Measurements from ENCODE around the gene SNX33. TPM values are rescaled to one million over a fixed set of nuclear protein-coding genes. Genes with fewer than 3 reads are reported as not detected.
"Not testable (repeated sequence)": the region's sequence is repeated elsewhere in the genome, so short reads cannot be mapped to it uniquely, and the experiment has no call there.

The SNX33 gene
- polyA plus RNA-seq, 2 donors = 24.0 to 43.4 TPM

DNA sequence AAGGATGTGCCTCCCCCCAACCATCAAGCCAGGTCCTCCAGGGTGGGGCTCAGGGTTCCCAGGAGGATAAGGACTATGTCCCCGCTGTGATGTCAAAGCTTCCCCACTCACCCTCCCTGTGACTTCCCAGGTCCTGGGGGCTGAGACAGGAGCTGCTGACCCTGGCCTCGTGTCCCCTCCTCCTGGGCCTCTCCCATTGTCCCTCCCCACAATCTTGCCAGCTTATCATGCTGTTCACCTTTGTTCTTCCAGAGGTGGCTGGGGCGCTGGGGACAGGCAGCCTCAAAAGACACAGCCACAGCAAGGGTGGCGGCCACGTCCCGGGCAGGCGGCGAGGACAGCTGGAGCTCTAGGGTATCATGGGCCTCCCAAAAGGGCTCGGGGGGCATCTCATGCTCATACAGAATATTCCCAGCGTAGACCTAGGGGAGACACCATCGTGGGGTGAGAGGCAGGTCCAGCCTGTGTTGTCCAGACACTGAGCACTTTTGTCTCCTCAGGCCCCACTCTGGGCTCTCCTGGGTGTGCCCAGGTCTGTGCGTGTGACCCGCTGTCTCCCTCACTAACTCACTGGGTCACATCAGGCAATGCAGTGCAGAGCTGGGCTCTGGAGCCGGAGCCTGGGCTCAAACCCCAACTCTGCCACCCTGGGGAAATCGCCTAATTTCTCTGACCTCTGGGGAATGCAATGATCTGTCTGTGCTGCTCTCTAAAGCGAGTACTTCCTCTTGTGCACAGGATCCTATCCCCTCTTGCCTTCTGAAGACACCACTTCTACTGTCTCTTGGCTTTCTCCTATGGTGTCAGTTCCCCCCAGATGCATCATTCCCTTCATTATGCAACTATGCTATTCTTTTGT lies 30.0 kb downstream of the SNX33 start:
- Histone ChIP-seq H3K4me3 (ENCODE audit: low read depth in 1 of 2, low read length in 2 of 2) (no peak overlapping the region), H3K27me3 (ENCODE audit: control insufficient read depth in 1 of 2, insufficient read depth in 2 of 2, low read length in 2 of 2) (no peaks in the 10 kb centered on the region), H3K9me3 (ENCODE audit: control insufficient read depth in 2 of 2, insufficient read depth in 1 of 2, low read depth in 1 of 2, low read length in 1 of 2) (no peaks in the 10 kb centered on the region), H3K4me1 (ENCODE audit: control insufficient read depth in 2 of 2, insufficient read depth in 2 of 2, low read length in 1 of 2) (peaks cover 0 to 8% of the 10 kb centered on the region in 2 donors), H3K27ac (ENCODE audit: low read depth in 2 of 2, low read length in 1 of 2) (no peak overlapping the region), H3K36me3 (ENCODE audit: control insufficient read depth in 2 of 2, insufficient read depth in 2 of 2, low read length in 1 of 2) (peaks cover 0 to 5% of the 10 kb centered on the region in 2 donors)
- WGBS, 2 donors = 83 to 85% methylated on average over 16 of the region's 16 CpGs

DNA sequence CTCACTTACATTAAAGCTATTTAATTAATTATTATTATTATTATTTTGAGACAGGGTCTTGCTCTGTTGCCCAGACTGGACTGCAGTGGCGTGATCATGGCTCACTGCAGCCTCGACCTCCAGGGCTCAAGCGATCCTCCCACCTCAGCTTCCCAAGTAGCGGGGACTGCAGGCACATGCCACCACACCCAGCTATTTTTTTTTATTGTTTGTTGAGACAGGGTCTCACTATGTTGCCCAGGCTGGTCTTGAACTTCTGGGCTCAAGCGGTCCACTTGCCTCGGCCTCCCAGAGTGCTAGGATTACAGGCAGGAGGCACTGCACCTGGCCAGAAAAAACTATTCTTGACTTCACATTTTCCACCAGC lies 30.6 kb downstream of the SNX33 start:
- H3K4me3 ChIP-seq (ENCODE audit: low read depth in 1 of 2, low read length in 2 of 2); H3K36me3 ChIP-seq (ENCODE audit: control insufficient read depth in 2 of 2, insufficient read depth in 2 of 2, low read length in 1 of 2); H3K9me3 ChIP-seq (ENCODE audit: control insufficient read depth in 2 of 2, insufficient read depth in 1 of 2, low read depth in 1 of 2, low read length in 1 of 2); H3K27me3 ChIP-seq (ENCODE audit: control insufficient read depth in 1 of 2, insufficient read depth in 2 of 2, low read length in 2 of 2); H3K27ac ChIP-seq (ENCODE audit: low read depth in 2 of 2, low read length in 1 of 2); H3K4me1 ChIP-seq (ENCODE audit: control insufficient read depth in 2 of 2, insufficient read depth in 2 of 2, low read length in 1 of 2): not testable (repeated sequence)
- 92% methylated on average over 6 of the region's 6 CpGs for WGBS, 2 donors

DNA sequence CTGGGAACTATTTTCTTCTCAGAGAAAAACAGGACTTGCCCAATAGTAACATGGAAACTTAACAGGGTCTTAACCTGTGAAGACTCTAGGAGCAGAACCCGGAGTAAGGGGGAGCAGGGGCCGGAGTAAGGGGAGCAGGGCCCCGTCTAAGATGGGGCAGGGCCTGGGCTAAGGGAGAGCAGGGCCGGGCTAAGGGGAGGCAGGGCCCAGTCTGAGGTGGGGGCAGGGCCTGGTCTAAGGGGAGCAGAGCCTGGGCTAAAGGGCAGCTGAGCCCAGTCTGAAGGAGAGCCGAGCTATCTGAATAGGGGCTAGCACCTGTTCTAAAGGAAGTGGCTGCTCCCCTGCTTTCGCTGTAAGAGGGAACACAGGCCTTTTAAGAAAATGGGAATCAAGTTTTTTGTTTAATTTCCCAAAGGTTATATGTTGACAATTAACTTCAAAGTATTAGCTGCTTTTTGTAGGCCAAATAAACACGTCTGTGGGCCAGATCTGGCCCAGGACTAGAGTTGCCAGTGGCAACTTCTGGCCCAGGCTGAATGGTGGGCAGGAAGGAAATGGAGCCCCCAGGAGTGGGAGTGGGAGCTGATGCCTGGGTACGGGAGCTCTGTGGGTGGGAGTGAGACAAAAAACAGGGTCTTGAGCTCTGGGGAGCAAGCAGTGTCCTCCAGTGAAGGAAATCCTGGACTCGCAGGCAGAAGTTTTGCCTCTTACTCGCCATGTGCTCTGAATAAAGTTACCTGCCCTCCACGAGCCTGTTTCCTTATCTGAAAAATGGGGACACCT lies 32.5 kb downstream of the SNX33 start:
- H3K4me3 ChIP-seq (ENCODE audit: low read depth in 1 of 2, low read length in 2 of 2) = no peak overlapping the region
- H3K9me3 ChIP-seq (ENCODE audit: control insufficient read depth in 2 of 2, insufficient read depth in 1 of 2, low read depth in 1 of 2, low read length in 1 of 2) = no peaks in the 10 kb centered on the region
- H3K27me3 ChIP-seq (ENCODE audit: control insufficient read depth in 1 of 2, insufficient read depth in 2 of 2, low read length in 2 of 2) = no peaks in the 10 kb centered on the region
- H3K27ac ChIP-seq (ENCODE audit: low read depth in 2 of 2, low read length in 1 of 2) = no peak overlapping the region
- WGBS, 2 donors = 78 to 79% methylated on average over 11 of the region's 11 CpGs
- H3K4me1 ChIP-seq (ENCODE audit: control insufficient read depth in 2 of 2, insufficient read depth in 2 of 2, low read length in 1 of 2) = no peaks in the 10 kb centered on the region
- H3K36me3 ChIP-seq (ENCODE audit: control insufficient read depth in 2 of 2, insufficient read depth in 2 of 2, low read length in 1 of 2) = peaks cover 0 to 5% of the 10 kb centered on the region in 2 donors

DNA sequence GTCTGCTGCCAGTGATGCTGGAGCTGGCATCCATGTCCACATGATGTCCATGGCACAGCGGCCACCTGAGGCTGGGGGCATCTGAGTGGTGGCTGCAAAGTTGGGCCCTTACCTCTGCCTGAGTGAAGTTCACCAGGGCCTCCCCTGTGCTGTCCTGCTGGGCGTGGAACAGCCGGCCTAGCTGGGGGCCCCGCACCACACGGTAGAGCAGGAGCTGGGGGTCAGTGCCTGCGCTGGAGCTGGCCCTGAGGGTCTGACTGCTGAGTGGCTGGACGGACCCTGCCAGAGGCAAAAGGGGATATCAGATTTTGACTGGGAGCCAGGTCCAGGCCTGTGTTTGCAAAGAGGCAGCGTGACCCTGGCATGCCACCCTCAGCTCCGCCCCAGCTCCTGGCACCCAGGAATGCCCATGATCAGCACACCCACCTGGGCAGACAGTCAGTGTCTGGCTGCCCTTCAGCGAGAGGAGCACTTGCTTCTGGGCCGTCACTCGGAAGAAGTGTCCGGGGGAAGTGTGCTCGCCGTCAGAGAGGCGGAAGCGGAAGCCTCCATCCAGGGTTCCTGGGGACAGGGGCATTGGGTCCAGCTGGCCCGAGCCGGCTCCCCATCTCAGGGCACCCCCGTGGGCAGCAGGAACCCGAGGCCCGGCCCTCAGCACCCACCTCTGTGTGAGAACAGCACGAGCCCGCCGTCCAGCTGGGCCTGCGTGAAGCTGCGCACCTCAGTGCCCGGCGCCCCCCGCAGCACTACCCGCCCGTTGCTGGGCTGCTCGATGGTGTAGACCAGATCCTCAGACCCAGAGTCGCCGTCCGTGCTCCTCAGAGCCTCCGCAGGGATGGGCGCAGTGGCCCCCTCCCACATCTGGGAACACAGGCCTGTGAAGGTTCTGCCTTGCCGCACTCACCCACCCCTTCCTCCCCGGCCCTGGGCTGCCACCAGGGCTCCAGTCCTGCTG lies 34.7 kb downstream of the SNX33 start:
- no peaks in the 10 kb centered on the region for H3K4me1 ChIP-seq (ENCODE audit: control insufficient read depth in 2 of 2, insufficient read depth in 2 of 2, low read length in 1 of 2)
- H3K36me3 ChIP-seq (ENCODE audit: control insufficient read depth in 2 of 2, insufficient read depth in 2 of 2, low read length in 1 of 2) = no peaks in the 10 kb centered on the region
- no peaks in the 10 kb centered on the region for H3K27me3 ChIP-seq (ENCODE audit: control insufficient read depth in 1 of 2, insufficient read depth in 2 of 2, low read length in 2 of 2)
- no peak overlapping the region for H3K27ac ChIP-seq (ENCODE audit: low read depth in 2 of 2, low read length in 1 of 2)
- 84 to 87% methylated on average over 34 to 40 of the region's 40 CpGs for WGBS, 2 donors
- no peaks in the 10 kb centered on the region for H3K9me3 ChIP-seq (ENCODE audit: control insufficient read depth in 2 of 2, insufficient read depth in 1 of 2, low read depth in 1 of 2, low read length in 1 of 2)
- no peak overlapping the region for H3K4me3 ChIP-seq (ENCODE audit: low read depth in 1 of 2, low read length in 2 of 2)

DNA sequence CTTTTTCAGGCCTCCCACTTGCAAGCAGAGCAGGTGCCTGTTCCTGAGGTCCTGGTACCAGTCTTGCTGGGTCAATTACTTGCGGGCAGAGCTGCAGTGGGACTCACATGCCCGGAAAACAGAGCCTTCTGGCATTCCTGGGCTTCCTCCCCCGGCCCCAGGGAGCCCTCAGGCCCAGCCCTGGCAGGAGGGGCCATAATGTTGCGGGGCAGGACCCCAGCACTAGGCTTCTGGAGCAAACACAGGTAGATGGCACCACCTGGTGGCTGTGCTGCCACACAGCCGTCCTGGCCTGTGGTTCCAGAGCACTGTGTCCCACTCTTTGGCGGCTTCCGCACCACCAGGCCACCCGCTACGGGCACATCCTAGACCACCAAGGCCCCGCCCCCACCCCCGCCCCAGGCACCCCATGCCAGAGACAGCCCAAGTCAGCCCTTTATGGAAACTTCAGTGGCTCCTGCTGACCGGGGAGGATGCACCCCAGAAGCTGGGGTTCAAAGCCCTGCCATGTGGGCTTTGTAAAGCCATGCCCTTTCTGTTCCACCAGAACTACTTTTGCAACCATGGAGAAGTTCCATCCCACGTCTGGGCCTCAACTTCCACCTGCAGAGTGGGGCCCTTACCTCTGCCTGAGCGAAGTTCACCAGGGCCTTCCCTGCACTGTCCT lies 36.1 kb downstream of the SNX33 start:
- WGBS, 2 donors = 17 to 18% methylated on average over 14 of the region's 14 CpGs
- not testable (repeated sequence) for H3K4me3 ChIP-seq (ENCODE audit: low read depth in 1 of 2, low read length in 2 of 2); H3K4me1 ChIP-seq (ENCODE audit: control insufficient read depth in 2 of 2, insufficient read depth in 2 of 2, low read length in 1 of 2); H3K36me3 ChIP-seq (ENCODE audit: control insufficient read depth in 2 of 2, insufficient read depth in 2 of 2, low read length in 1 of 2); H3K9me3 ChIP-seq (ENCODE audit: control insufficient read depth in 2 of 2, insufficient read depth in 1 of 2, low read depth in 1 of 2, low read length in 1 of 2); H3K27me3 ChIP-seq (ENCODE audit: control insufficient read depth in 1 of 2, insufficient read depth in 2 of 2, low read length in 2 of 2); H3K27ac ChIP-seq (ENCODE audit: low read depth in 2 of 2, low read length in 1 of 2)

DNA sequence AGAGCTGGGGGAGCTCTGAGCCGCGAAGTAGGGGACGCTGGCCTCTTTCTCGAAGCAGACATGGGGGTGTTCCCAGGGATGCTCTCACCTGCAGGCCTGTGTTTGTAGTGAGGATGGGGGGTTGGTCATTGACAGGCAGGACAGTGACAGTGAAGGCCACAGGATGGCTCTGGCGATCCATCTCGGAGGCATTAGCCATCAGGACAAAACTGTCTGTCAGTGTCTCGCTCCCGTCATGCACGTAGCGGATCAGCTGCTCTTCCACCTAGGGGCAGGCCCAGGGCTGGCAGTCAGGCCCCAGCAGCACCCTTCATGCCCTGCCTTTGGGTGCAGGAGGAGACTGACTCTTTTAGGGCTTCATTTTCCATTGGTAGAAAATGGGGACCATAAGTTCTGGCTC lies 36.9 kb downstream of the SNX33 start:
- Histone ChIP-seq H3K27ac (ENCODE audit: low read depth in 2 of 2, low read length in 1 of 2) (no peak overlapping the region), H3K36me3 (ENCODE audit: control insufficient read depth in 2 of 2, insufficient read depth in 2 of 2, low read length in 1 of 2) (no peaks in the 10 kb centered on the region), H3K4me1 (ENCODE audit: control insufficient read depth in 2 of 2, insufficient read depth in 2 of 2, low read length in 1 of 2) (no peaks in the 10 kb centered on the region), H3K9me3 (ENCODE audit: control insufficient read depth in 2 of 2, insufficient read depth in 1 of 2, low read depth in 1 of 2, low read length in 1 of 2) (no peaks in the 10 kb centered on the region), H3K4me3 (ENCODE audit: low read depth in 1 of 2, low read length in 2 of 2) (no peak overlapping the region), H3K27me3 (ENCODE audit: control insufficient read depth in 1 of 2, insufficient read depth in 2 of 2, low read length in 2 of 2) (no peaks in the 10 kb centered on the region)
- 86% methylated on average over 10 of the region's 10 CpGs for WGBS, 2 donors

DNA sequence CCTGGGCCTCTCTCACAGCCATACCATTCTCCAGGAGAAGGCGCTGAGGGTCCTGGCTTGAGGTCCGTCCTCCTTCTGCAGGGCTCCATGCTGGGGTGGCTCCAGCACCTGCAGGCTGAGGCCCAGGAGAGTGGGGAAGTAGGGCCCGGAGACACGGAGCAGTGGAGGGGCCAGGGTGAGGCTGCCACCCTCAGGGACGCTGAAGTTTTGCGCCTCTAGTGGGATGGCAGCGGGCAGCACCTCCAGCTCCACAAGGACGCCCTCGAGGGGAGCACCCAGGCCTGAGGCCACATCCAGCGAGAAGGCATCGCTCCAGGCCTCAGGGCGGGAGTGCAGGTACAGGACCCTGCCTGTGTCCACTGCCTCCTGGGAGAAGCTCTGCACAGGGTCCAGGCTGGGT lies 37.5 kb downstream of the SNX33 start:
- Histone ChIP-seq H3K4me3 (ENCODE audit: low read depth in 1 of 2, low read length in 2 of 2) (no peak overlapping the region), H3K36me3 (ENCODE audit: control insufficient read depth in 2 of 2, insufficient read depth in 2 of 2, low read length in 1 of 2) (no peaks in the 10 kb centered on the region), H3K27ac (ENCODE audit: low read depth in 2 of 2, low read length in 1 of 2) (no peak overlapping the region), H3K27me3 (ENCODE audit: control insufficient read depth in 1 of 2, insufficient read depth in 2 of 2, low read length in 2 of 2) (no peaks in the 10 kb centered on the region), H3K4me1 (ENCODE audit: control insufficient read depth in 2 of 2, insufficient read depth in 2 of 2, low read length in 1 of 2) (no peaks in the 10 kb centered on the region), H3K9me3 (ENCODE audit: control insufficient read depth in 2 of 2, insufficient read depth in 1 of 2, low read depth in 1 of 2, low read length in 1 of 2) (no peaks in the 10 kb centered on the region)
- WGBS, 2 donors = 74 to 78% methylated on average over 12 of the region's 12 CpGs

DNA sequence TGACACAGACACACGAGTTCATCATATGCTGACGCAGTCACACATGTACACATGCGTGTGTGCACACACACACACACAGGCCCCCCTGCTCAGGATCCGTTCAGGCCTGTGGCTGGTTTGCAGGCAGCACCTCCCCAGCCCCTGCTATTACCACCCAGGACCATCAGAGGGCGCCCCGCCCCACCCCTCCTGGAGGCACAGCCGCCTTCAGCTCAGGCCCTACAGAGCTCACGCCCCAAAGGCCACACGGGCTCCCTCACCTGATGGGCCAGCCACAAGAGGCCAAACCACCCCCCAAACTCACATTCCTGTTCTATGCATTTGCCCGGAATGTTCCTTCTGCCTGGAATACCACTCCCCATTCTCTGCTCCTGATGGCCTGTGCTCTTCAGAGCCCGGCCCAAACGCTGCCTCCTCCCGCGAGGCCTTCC lies 38.5 kb downstream of the SNX33 start:
- not testable (repeated sequence) for H3K4me1 ChIP-seq (ENCODE audit: control insufficient read depth in 2 of 2, insufficient read depth in 2 of 2, low read length in 1 of 2); H3K36me3 ChIP-seq (ENCODE audit: control insufficient read depth in 2 of 2, insufficient read depth in 2 of 2, low read length in 1 of 2); H3K27ac ChIP-seq (ENCODE audit: low read depth in 2 of 2, low read length in 1 of 2); H3K27me3 ChIP-seq (ENCODE audit: control insufficient read depth in 1 of 2, insufficient read depth in 2 of 2, low read length in 2 of 2); H3K4me3 ChIP-seq (ENCODE audit: low read depth in 1 of 2, low read length in 2 of 2); H3K9me3 ChIP-seq (ENCODE audit: control insufficient read depth in 2 of 2, insufficient read depth in 1 of 2, low read depth in 1 of 2, low read length in 1 of 2)
- WGBS, 2 donors = 31 to 32% methylated on average over 14 of the region's 14 CpGs

Measured in esophagus (tissue), 2 donors.